Thyroid gland (tissue), 4 donors: ENCODE measurements around the gene AMACR.

ENCODE experiments used
- CTCF ChIP-seq, 6 experiments: fragments of 200-600 bp in 3 of 6; fragments of 450-650 bp in 3 of 6; sonication (generic) in 3 of 6; IDR thresholded peaks; one replicate each; pipeline ENCODE4 v1.5.1; 2016 to 2019; ENCODE audit warnings: antibody characterized with exemption in 6 of 6, mild to moderate bottlenecking in 2 of 6, inconsistent platforms in 1 of 6, moderate library complexity in 1 of 6
- POLR2A ChIP-seq, 2 donors: fragments of 450-650 bp; IDR thresholded peaks; one replicate each; pipeline ENCODE4 v1.6.1; 2017; ENCODE audit warnings: antibody characterized with exemption in 2 of 2, mild to moderate bottlenecking in 2 of 2, moderate library complexity in 1 of 2

- TF ChIP-seq CTCF (IDR thresholded peaks at IDR 0.05) = no peak
- TF ChIP-seq POLR2A (IDR thresholded peaks at IDR 0.05) = no peak
Observed at GRCh38 chr5:33999978-34000377, 7.9 kb downstream of the AMACR start.
